CD4-positive, alpha-beta T cell treated with Interleukin-4 for 1 hour (primary cell): ENCODE measurements around the gene PKDCC.
"Not testable (repeated sequence)": the region's sequence is repeated elsewhere in the genome, so short reads cannot be mapped to it uniquely, and the experiment has no call there.

Source experiments
- DNase-seq, 2 donors: peaks; one replicate each; pipeline ENCODE4 v3.0.0-alpha.2; 2020 to 2022

Gene PKDCC

DNA sequence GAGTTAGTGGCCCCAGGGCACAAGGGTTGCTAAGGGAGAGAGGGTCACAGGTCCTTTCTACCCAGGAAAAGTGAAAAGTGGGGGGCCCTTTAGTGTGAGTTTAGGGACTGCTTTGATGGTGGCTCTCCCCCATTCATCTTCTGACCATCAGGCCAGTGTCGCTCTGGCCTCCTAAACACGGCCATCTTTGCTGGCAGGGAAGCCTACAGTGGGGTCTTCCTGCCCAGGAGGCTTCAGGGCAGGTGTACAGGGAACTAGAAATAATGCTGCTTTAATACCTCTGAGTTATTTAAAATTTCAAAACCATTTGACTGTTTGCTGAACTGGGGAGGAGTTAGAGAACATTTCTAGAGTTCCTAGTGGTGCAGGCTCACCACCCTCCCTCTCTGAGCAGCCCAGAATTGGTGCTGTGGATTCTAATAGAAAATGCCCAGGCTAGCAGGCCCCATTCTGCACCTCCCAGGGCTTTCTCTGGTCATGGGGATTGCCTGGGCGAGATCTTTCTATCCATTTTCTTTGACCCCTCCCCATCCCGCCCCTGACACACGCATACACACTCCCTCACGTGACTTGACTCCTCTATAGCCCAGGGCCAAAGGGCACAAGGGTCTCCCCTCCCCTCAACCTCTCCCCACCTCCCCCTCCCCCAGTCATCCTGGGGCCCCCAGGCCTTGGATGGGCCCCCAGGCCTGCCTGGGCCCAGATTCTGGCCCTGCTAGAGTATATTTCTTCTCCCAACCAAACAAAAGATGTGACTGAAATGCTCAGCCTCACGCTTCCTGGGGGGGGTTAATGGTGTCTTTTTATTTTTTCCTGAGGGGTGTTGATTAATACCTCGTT, 3.1 kb downstream of the PKDCC start:
- no peak for DNase-seq

DNA sequence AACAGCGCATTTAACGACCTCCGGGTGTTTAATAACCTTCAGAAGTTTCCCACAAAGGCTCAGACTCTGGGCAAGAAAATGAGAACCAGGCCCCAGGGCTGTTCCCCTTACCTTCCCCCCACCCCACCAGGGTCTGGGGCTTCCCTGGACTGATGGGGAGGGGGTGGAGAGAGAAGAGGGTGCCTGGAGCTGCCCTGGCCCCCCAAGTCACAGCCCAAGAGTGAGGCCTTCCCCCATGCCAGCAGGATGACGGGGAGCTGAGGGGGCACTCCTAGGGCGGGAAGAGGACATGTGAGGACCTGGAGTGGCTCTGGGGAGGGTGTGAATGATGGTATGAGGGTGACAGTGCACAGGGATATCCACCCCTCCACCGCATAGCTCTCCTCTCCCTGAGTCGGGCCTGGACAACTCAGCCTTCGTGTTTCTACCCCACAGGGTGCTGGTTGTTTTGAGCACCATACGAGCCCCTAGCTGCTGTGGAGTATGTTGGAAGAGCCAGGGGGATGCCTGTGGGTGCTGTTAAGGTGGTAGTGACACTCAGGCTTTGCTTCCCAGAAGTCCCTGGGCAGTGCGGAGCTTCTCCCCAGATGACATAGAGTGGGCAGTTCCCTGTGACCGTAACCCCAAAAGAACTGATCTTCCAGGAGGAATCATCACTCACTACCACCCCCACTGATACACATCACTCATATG, 3.9 kb downstream of the PKDCC start:
- no peak for DNase-seq

DNA sequence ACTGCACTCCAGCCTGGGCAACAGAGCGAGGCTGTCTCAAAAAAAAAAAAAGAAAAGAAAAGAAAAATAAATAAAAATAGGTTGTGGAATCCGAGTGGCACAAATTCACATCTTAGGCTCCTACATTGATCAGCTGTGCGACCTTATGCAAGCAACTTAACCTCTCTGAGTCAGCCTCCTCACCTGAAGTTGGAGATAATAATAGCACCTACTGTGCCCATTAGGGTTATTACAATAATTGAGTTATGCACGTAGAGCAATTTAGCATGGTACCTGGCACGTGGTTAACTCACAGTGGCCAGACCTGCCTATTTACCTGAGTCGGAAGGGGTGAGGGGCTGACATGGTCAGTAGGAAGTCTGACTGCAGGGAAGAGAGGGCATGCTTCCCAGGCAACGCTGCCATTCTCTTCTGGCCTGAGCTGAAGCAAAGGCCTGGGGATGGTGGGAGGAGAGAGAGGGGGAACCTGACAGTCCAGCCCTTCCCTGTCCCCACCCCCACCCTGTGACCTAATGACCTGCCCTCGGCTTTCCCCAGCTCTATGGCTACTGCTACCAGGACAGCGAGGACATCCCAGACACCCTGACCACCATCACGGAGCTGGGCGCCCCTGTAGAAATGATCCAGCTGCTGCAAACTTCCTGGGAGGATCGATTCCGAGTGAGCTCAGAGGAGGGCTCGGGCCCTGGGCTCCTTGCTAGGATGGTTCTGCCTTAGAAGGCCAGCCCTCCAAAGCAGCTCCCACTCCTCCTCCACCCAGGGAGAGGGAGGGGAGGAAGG, 5.1 kb downstream of the PKDCC start:
- DNase-seq = no peak

DNA sequence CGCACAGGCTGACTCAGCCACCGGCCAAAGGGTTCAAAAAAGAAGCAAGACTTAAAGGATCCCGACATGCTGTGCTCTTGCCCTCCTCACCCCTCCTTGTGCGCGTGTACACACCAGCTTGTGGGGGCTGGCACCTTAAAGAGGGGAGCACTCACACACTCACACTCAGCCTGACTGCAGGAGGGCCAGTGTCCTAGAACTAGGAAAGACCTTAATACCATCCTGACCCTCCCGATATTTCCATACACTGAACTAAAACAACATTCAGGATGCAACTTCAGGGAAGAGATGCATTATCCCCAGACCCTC, 5.6 kb downstream of the PKDCC start:
- DNase-seq = no peak

GRCh38 chr2:42053791-42054701, 6.2 kb downstream of the PKDCC start:
- DNase-seq = no peak

DNA sequence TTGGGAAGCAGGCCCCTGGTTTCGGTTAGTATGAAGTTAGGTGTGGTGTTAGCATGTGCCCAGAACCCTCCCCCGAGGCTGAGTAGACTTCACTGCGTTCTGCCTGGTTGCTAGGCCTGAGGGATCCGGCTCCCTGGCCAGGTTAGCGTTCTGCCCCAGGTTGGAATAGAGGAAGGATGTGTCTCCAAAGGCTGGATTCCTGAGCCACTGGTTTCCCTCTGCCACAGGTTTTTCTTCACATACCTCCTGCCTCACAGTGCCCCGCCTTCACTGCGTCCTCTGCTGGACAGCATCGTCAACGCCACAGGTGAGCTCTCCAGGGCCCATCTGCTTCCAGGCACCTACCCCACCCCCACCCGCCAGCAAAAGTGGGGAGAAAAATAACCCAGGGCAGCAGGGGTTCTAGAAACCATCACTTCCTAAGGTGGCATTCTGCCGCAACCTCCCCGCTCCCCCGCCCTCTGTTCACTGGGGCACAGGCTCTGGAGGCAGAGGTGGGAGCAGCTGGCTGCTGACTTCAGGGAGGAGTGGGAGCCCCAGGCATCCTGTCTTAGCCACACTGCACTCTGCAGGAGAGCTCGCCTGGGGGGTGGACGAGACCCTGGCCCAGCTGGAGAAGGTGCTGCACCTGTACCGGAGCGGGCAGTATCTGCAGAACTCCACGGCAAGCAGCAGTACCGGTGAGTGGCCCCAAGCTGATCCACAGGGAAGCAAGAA, 7.1 kb downstream of the PKDCC start:
- no peak for DNase-seq

DNA sequence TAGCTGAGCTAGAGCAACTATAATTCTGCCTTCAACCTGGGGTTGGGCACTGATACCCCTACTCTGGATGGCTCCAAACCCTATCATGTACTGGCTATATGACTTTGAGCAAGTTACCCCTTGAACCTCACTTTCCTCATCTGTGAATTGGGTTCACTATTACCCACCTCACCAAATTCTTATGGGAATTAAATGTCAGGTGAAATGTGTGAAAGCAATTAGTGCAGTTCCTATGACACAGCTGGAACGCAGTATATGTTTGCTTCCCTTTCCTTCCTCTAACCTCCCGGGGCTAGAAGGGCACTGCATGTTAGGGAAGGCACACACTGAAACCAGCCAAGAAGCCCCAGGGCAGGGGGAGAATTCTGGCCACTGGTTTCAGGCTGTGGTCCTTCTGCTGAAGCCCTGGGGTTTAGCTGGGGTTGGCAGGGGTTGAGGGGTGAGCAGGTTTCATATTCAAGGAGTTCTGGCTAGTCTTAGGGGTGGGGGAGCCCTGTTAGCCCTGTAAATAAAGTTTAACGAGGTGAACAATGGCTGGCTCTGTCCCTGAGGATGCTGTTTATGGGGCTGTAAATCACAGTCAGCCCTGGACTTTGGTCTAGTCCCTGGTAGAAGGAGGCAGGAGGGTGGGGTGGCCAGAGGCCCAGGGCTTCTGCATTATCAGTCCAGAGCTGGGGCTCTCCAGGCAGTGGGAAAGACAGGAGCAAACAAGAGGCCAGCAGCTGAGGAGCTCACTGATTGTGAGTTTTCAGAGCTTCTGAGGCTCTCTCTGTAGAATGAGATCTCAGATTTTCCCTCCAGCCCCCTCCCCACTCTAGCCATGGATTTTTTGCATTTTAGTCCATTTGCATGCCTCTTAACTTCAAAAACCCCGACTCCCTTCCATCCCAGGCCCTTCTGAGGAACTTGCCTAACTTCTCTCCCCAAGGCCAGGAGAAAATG, 8.0 kb downstream of the PKDCC start:
- no peak for DNase-seq

DNA sequence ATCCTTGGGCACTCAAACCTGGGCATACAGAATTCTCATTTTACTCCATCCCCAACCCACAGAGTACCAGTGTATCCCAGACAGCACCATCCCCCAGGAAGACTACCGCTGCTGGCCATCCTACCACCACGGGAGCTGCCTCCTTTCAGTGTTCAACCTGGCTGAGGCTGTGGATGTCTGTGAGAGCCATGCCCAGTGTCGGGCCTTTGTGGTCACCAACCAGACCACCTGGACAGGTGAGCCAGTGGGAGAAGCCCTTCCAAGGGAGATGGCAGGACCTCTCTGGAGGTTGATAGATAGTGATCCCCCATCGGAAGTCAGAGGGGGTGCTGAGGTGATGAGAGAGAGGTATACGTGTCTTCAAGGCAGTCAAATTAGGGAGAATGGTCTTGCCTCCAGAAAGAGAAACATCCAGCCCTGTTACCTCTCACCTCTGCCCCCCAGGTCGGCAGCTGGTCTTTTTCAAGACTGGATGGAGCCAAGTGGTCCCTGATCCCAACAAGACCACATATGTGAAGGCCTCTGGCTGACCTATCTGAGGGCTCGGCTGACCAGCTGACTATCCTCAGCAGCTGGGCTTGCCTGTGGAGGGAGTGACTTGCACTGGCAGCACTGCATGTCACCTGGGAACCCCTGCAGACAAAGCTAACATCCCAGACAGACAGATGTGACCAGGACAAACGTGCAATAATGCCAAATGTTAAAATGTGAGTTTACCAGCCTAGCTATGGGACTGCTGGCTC, 9.5 kb downstream of the PKDCC start:
- no peak for DNase-seq

DNA sequence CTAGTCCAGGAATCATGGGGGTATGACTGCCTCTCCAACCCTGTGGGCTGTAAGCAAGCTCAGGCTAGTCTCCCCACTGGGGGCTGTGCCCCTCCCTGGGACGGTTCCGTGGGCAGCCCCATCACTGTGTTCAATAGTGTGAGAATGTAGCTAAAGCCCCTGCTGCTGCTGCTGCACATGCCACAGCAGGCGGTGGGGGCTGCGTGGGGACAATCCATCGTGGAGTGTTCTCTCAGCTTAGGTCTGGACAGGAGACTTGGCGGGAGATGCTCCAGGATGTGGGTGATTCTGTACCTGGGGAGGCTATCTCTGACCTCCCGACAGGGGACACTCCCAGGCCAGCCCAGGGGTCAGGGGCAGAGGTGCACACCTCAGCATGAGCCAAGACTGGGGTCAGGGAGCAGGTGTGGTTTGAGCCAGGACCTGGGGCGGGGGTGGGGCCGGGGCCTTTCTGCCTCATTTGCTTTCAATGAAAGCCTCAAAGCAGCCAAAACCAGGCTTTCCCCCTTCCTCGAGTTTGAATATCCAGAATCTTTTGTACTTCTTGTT, 10.2 kb downstream of the PKDCC start:
- no peak for DNase-seq

GRCh38 chr2:42059261-42059898, 11.6 kb downstream of the PKDCC start:
- DNase-seq = no peak

GRCh38 chr2:42060028-42060427, 12.2 kb downstream of the PKDCC start:
- no peak for DNase-seq

DNA sequence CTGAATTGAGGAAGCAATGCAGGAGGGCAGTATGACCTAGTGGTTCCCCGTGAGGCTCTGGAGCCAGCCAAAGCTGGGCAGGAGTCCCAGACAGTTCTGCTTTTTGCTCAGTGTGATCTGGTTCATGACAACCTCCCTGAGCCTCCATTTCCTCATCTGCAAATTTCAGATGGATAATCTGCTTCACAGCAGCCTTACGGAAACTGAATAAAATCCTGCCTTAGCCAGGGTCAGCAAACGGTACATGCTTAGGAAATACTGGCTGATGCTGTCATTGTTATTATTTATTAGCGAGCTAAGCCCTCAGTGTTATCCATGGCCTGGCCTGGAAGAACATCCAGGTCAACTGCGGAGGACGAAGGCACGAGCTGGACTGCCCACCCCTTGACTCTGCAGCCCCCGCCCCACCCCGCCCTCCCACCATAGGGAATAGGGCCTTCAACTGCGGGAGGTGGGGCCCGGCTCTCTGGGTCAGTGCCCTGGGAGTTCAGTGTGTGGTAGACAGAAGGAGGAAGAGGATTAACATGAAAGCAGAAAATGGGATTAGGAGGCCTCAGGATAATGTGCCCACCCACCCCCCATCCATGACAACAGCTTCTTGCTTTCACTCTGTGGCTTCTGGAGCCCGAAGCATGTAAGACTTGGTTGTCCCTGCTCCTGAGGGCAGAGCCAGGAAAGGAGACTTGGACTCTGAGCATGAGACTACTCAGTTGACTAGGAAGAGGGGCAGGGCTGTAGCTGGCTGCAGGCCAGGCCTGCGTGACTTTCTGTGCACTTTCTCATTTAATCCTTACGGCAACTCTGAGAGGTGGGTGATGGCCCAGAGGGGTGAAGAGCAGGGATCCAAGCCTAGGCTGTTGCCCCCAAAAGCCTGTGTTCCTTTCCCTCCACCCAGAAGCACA, 13.1 kb downstream of the PKDCC start:
- DNase-seq = no peak

GRCh38 chr2:42061839-42062238, 14.0 kb downstream of the PKDCC start:
- no peak for DNase-seq

GRCh38 chr2:42063431-42064171, 15.8 kb downstream of the PKDCC start:
- DNase-seq = no peak

GRCh38 chr2:42064417-42064942, 16.7 kb downstream of the PKDCC start:
- DNase-seq = no peak

DNA sequence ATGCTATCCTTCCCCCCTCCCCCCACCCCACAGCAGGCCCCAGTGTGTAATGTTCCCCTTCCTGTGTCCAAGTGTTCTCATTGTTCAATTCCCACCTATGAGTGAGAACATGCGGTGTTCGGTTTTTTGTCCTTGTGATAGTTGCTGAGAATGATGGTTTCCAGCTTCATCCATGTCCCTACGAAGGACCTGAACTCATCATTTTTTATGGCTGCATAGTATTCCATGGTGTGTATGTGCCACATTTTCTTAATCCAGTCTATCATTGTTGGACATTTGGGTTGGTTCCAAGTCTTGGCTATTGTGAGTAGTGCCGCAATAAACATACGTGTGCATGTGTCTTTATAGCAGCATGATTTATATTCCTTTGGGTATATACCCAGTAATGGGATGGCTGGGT, 17.9 kb downstream of the PKDCC start:
- DNase-seq = not testable (repeated sequence)

- DNase-seq = not testable (repeated sequence)
Observed at GRCh38 chr2:42067001-42067400, 19.2 kb downstream of the PKDCC start.
